Dedifferentiated amniotic fluid mesenchymal stem cell (primary cell): Measurements from ENCODE around the gene DCANP1.

Experiments
- DNase-seq: peaks from one replicate; pipeline ENCODE4 v3.0.0-alpha.2; 2016; ENCODE audit errors: extremely low spot score

DCANP1 gene

GRCh38 chr5:135457424-135458071 is 10.4 kb upstream of the DCANP1 start:
- no peak for DNase-seq

- DNase-seq = peak; percentile 81
These were observed 9.3 kb upstream of the DCANP1 start for GRCh38 chr5:135456238-135457099.

GRCh38 chr5:135455876-135456237 is 8.7 kb upstream of the DCANP1 start:
- no peak for DNase-seq

GRCh38 chr5:135454946-135455345 is 7.8 kb upstream of the DCANP1 start:
- DNase-seq = no peak

- DNase-seq = no peak
These were observed 6.5 kb upstream of the DCANP1 start for GRCh38 chr5:135453613-135454012.

- no peak for DNase-seq
These were observed 5.3 kb upstream of the DCANP1 start, which contains the start of gene TIFAB for GRCh38 chr5:135452321-135453030. TIFAB (minus strand) TSS chr5:135452351; CDS start chr5:135449939, 2,412 bp downstream.

GRCh38 chr5:135451581-135452320 is 4.6 kb upstream of the DCANP1 start:
- no peak for DNase-seq

- DNase-seq = no peak
These were observed 3.8 kb upstream of the DCANP1 start for GRCh38 chr5:135450952-135451351.

GRCh38 chr5:135450336-135450735 is 3.2 kb upstream of the DCANP1 start:
- no peak for DNase-seq

- no peak for DNase-seq
These were observed 2.5 kb upstream of the DCANP1 start for GRCh38 chr5:135449644-135450043.

- no peak for DNase-seq
These were observed 1.8 kb upstream of the DCANP1 start for GRCh38 chr5:135448791-135449507.

- no peak for DNase-seq
These were observed 1.1 kb upstream of the DCANP1 start for GRCh38 chr5:135448071-135448739.

- DNase-seq = no peak
These were observed 533 bp downstream of the DCANP1 start for GRCh38 chr5:135446615-135447014.

GRCh38 chr5:135446206-135446605 is 942 bp downstream of the DCANP1 start:
- DNase-seq = no peak

GRCh38 chr5:135445306-135445985 is 1.7 kb downstream of the DCANP1 start:
- DNase-seq = no peak

GRCh38 chr5:135444881-135445280 is 2.3 kb downstream of the DCANP1 start:
- DNase-seq = no peak

- DNase-seq = no peak
These were observed 2.8 kb downstream of the DCANP1 start for GRCh38 chr5:135444360-135444759.

- no peak for DNase-seq
These were observed 3.8 kb downstream of the DCANP1 start for GRCh38 chr5:135443161-135443960.
